ENCODE data around the gene RPP14.

RPP14 gene

DNA sequence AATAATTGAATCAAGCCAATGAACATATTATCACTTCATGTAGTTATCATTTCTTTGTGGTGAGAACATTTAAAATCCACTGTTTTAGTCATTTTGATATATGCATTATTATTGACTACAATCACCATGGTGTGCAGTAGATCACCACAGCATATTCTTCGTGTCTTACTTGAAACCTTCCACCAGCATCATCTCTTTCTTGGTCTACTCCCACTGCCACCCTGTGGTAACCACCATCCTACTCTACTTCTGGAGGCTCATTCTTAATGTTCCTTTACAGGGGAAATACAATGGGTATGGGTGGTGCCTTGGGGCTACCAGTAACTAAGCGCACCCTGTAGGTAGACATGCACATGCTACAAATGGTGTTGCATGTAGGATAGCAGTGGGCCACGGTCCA, 52.0 kb downstream of the RPP14 start:
- TF ChIP-seq, protein P1, sequence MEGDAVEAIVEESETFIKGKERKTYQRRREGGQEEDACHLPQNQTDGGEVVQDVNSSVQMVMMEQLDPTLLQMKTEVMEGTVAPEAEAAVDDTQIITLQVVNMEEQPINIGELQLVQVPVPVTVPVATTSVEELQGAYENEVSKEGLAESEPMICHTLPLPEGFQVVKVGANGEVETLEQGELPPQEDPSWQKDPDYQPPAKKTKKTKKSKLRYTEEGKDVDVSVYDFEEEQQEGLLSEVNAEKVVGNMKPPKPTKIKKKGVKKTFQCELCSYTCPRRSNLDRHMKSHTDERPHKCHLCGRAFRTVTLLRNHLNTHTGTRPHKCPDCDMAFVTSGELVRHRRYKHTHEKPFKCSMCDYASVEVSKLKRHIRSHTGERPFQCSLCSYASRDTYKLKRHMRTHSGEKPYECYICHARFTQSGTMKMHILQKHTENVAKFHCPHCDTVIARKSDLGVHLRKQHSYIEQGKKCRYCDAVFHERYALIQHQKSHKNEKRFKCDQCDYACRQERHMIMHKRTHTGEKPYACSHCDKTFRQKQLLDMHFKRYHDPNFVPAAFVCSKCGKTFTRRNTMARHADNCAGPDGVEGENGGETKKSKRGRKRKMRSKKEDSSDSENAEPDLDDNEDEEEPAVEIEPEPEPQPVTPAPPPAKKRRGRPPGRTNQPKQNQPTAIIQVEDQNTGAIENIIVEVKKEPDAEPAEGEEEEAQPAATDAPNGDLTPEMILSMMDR (IDR thresholded peaks at IDR 0.05; ENCODE audit: insufficient read depth, missing control alignments) = no peak
- no peak for DNase-seq (ENCODE audit: insufficient read length, low spot score)
- FAIRE-seq = no peak

DNA sequence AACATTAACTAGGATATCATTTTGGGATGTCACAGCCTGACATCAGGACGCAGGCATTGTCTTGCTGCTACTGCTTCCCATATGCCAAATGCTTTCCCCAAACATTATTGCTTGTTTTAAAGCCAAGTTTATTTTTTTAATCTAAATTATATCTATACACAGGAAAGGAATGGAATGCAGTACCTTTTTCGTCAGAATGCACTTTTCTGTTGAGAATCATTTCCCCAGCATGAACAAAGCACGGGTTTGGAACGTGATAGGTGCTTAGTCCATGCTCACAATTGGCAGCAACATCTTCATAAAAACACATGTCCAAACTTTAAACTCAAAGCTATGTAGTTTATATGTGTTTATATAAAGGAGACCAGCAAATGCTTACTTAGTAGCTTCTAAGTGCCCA, 52.8 kb downstream of the RPP14 start:
- DNase-seq (ENCODE audit: insufficient read length, low spot score) = no peak
- TF ChIP-seq, protein P1 (IDR thresholded peaks at IDR 0.05; ENCODE audit: insufficient read depth, missing control alignments) = no peak
- no peak for FAIRE-seq

DNA sequence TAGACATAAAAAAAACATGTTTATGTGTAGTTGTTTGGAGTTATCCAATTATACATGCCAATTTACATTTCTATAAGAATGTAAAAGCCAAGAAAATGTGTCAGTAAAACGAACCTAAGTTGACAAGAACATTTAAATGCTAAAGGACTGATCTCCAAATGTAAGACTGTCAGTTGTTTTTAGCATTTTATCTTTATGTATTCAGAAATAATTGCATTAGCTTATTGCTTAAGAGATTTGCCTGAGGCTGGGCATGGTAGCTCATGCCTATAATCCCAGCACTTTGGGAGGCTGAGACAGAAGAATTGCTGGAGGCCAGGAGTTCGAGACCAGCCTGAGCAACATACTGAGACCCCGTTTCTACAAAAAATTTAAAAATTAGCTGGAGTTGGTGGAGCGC, 53.6 kb downstream of the RPP14 start:
- TF ChIP-seq, protein P1 (IDR thresholded peaks at IDR 0.05; ENCODE audit: insufficient read depth, missing control alignments) = no peak
- DNase-seq (ENCODE audit: insufficient read length, low spot score) = no peak
- FAIRE-seq = no peak

DNA sequence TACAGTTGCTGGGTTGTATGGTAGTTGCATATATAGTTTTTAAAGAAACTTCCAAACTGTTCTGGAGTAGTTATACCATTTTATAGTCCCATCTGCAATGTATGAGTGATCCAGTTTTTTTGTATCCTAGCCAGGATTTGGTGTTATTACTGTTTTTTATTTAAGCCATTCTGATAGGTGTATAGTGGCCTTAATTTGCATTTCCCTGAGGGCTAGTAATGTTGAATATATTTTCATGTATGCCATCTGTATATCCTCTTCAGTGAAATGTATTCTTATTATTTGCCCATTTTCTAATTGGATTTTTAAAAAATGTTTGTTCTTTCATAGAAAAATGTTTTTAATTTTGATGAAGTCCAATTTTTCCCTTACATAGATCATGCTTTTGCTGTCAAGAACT, 55.8 kb downstream of the RPP14 start:
- DNase-seq (ENCODE audit: insufficient read length, low spot score) (no peak), FAIRE-seq (no peak)
- TF ChIP-seq, protein P1 (IDR thresholded peaks at IDR 0.05; ENCODE audit: insufficient read depth, missing control alignments) = no peak

DNA sequence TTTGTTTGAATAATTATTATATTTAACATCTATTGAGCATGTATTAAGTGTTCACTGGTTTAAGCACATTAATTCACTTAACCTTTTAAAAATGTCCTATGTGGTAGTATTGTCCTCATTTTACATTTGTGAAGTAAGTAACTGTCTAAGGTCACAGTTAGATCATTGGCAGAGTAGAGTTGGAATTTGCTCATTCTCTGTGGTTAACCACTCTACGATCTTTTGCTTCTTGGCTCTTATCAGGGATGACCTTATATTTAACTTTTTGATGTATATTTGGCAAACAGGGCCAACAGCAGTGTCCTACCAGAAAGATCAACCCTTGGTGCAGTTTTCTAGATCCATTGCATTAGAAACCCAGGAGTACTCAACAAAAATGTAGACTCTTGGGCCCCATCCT, 60.7 kb downstream of the RPP14 start:
- TF ChIP-seq, protein P1 (IDR thresholded peaks at IDR 0.05; ENCODE audit: insufficient read depth, missing control alignments) = no peak
- FAIRE-seq (no peak), DNase-seq (ENCODE audit: insufficient read length, low spot score) (no peak)

DNA sequence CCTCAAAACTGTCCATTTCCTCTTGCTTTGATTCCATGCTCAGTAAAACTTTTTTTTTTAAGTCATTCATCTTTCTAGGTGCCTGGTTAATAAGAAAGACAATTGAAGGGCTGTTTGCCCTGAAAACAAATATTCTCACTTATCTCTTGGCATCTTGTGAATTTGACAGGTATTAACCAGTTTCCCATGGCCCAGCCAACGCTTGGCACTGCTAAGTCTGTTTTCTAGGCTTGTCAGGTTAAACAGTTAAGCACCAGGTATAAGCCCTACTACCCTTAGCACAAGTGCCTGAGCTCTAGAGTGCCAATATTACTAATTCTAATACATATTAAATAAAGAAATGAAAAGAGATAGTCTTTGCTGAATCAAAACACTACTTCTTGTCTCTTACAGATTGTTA, 63.0 kb downstream of the RPP14 start:
- FAIRE-seq = no peak
- TF ChIP-seq, protein P1 (IDR thresholded peaks at IDR 0.05; ENCODE audit: insufficient read depth, missing control alignments) = no peak
- DNase-seq (ENCODE audit: insufficient read length, low spot score) = no peak
